ENCODE results near the gene SDR39U1. TPM values are rescaled to one million over a fixed set of nuclear protein-coding genes. Genes with fewer than 3 reads are reported as not detected.

The SDR39U1 gene
- total and polyA plus RNA-seq, 8 donors, result 10.8 to 71.2 (median 42.1) TPM

- Histone ChIP-seq H3K4me1 (peaks cover 29 to 41% (median 35%) of the 10 kb centered on the region in 4 donors), H3K4me3 (no peak overlapping the region), H3K36me3 (no peaks in the 10 kb centered on the region), H3K27me3 (no peaks in the 10 kb centered on the region), H3K27ac (no peak overlapping the region), H3K9me3 (no peaks in the 10 kb centered on the region)
- intact Hi-C loops (cut with DNase I; ENCODE audit: low total_unique reads), result no loop called here
- no peak for DNase-seq
- TF ChIP-seq EP300 (IDR thresholded peaks at IDR 0.05) (no peak), POLR2AphosphoS5 (IDR thresholded peaks at IDR 0.05) (no peak), POLR2A (IDR thresholded peaks at IDR 0.05) (no peak), CTCF (IDR thresholded peaks at IDR 0.05) (no peak)
- 54 to 67% (median 64%) methylated on average over 8 of the region's 8 CpGs for WGBS, 5 donors
Measured at GRCh38 chr14:24395609-24396582, 46.7 kb downstream of the SDR39U1 start.

GRCh38 chr14:24394275-24394674 lies 48.3 kb downstream of the SDR39U1 start:
- Histone ChIP-seq H3K27ac (no peak overlapping the region), H3K27me3 (no peaks in the 10 kb centered on the region), H3K4me1 (peaks cover 14 to 25% (median 19%) of the 10 kb centered on the region in 4 donors), H3K36me3 (no peaks in the 10 kb centered on the region), H3K9me3 (no peaks in the 10 kb centered on the region), H3K4me3 (no peak overlapping the region)
- 29 to 42% (median 37%) methylated on average over 3 of the region's 3 CpGs for WGBS, 5 donors
- intact Hi-C loops (cut with DNase I; ENCODE audit: low total_unique reads), result no loop called here
- no peak for DNase-seq
- TF ChIP-seq CTCF (IDR thresholded peaks at IDR 0.05) (no peak), EP300 (IDR thresholded peaks at IDR 0.05) (no peak), POLR2A (IDR thresholded peaks at IDR 0.05) (no peak), POLR2AphosphoS5 (IDR thresholded peaks at IDR 0.05) (no peak)

GRCh38 chr14:24392325-24393091 lies 50.1 kb downstream of the SDR39U1 start:
- no peaks in the 10 kb centered on the region for H3K27me3 ChIP-seq
- no peaks in the 10 kb centered on the region for H3K9me3 ChIP-seq
- peaks cover 0 to 12% (median 7%) of the 10 kb centered on the region in 4 donors for H3K4me1 ChIP-seq
- TF ChIP-seq EP300 (IDR thresholded peaks at IDR 0.05) (no peak), POLR2AphosphoS5 (IDR thresholded peaks at IDR 0.05) (no peak), CTCF (IDR thresholded peaks at IDR 0.05) (no peak), POLR2A (IDR thresholded peaks at IDR 0.05) (no peak)
- H3K36me3 ChIP-seq, result no peaks in the 10 kb centered on the region
- intact Hi-C loops (cut with DNase I; ENCODE audit: low total_unique reads), result no loop called here
- H3K27ac ChIP-seq, result peak overlapping the region in 2 of 5 donors; percentile 6 to 50
- 38 to 54% (median 51%) methylated on average over 8 of the region's 8 CpGs for WGBS, 5 donors
- H3K4me3 ChIP-seq, result no peak overlapping the region
- peak in 1 of 2 donors; percentile 83 for DNase-seq

- H3K27ac ChIP-seq, result no peak overlapping the region
- peaks cover 0 to 18% (median 7%) of the 10 kb centered on the region in 4 donors for H3K4me1 ChIP-seq
- H3K27me3 ChIP-seq, result no peaks in the 10 kb centered on the region
- no peaks in the 10 kb centered on the region for H3K9me3 ChIP-seq
- WGBS, 5 donors, result 61 to 74% (median 68%) methylated on average over 6 of the region's 6 CpGs
- H3K36me3 ChIP-seq, result no peaks in the 10 kb centered on the region
- intact Hi-C loops (cut with DNase I; ENCODE audit: low total_unique reads), result no loop called here
- no peak overlapping the region for H3K4me3 ChIP-seq
- TF ChIP-seq CTCF (IDR thresholded peaks at IDR 0.05) (no peak), EP300 (IDR thresholded peaks at IDR 0.05) (no peak)
- no peak for DNase-seq
Measured at GRCh38 chr14:24390701-24391468, 51.7 kb downstream of the SDR39U1 start.
